Pulmonary artery endothelial cell (primary cell): Measurements from ENCODE around the gene CLMP. TPM values are rescaled to one million over a fixed set of nuclear protein-coding genes. Genes with fewer than 3 reads are reported as not detected.

Experiments
- total RNA-seq: library from RNA; depleted of rRNA; stranded (reverse); fragments of >200 nt; gene quantifications from 2 replicates; pipeline ENCODE4 v1.2.3, GENCODE V29; 2014

CLMP gene
- total RNA-seq, 1 donor from 2014 or later: 12.3 TPM

Other genes with a start within 250 kb of the CLMP start
- gene BSX, start 213.4 kb downstream of the CLMP start, total RNA-seq: not detected in 2 replicates
- gene HSPA8, start 133.1 kb downstream of the CLMP start, total RNA-seq: 3,093 and 7,019 TPM in 2 replicates
- gene GRAMD1B, start 235.0 kb upstream of the CLMP start, total RNA-seq: 2.8 and 4.5 TPM in 2 replicates